Activated naive CD4-positive, alpha-beta T cell treated with anti-CD3 and anti-CD28 coated beads, Interleukin-2, amount 10 ng/mL, durations not matched to agents 7 days and 5 days (primary cell): ENCODE data around the gene TECPR1.
A peak's percentile ranks its signal among the peaks of the same experiment; 100 is the strongest.

Experiments used
- CTCF ChIA-PET: fragments of 350-600 bp; sonication (Branson Sonifier 250); formaldehyde crosslinking; loops from one replicate; lab custom pipeline; 2021; ENCODE audit warnings: antibody characterized with exemption; lab: Charles Lee
- DNase-seq: peaks from one replicate; pipeline ENCODE4 v3.0.0-alpha.2; 2020
- H3K27ac Mint-ChIP-seq: one replicate; pipeline ENCODE4 v1.8.0; 2021; ENCODE audit warnings: mild to moderate bottlenecking, moderate library complexity, mixed read lengths
- H3K27me3 Mint-ChIP-seq: one replicate; pipeline ENCODE4 v1.8.0; 2021; ENCODE audit warnings: mild to moderate bottlenecking, mixed read lengths
- H3K36me3 Mint-ChIP-seq: one replicate; pipeline ENCODE4 v1.8.0; 2021; ENCODE audit warnings: mixed read lengths
- H3K4me1 Mint-ChIP-seq: one replicate; pipeline ENCODE4 v1.8.0; 2021; ENCODE audit warnings: mixed read lengths
- H3K4me3 Mint-ChIP-seq: one replicate; pipeline ENCODE4 v1.8.0; 2021; ENCODE audit warnings: mild to moderate bottlenecking, moderate library complexity, mixed read lengths
- H3K9me3 Mint-ChIP-seq: one replicate; pipeline ENCODE4 v1.8.0; 2021; ENCODE audit warnings: mixed read lengths

The TECPR1 gene

DNA sequence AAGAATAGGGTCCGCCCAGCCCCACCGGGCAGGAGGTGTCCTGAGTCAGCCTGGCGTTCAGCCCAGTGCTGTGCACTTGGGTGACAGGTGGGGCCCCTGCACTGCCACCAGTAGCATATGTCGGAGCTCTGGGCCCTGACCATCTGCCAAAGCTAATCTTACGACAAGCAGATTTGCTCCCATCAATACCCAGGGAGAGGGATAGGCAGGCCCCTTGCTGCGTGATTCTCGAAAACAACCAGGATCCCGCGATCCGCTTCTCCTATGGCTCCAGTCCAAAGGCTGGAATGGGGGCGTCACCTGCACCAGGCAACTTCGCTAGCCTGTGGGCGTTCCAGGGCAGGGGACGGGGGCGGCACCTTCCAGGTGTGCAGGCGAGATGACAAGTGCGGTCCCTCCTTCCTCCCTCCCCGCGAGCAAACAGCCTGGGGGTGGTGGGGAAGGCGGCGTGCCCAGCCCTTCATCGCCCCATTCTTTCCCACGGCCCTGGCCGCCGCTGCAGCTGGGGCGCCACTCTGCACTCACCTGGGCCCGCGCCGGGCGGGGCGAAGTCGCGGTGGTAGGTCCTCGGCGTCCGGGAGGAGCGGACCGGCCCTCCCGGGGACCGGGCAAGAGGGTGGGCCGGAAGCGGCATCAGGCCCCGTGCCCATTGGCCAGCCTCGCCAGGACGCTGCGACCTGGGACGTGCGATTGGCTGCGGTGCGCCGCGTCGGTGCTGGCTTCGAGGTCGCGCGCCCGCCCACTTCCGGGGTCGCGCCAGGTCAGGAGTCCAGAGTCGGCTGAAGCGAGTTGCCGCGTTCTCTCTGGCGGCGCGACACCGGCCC, at the start of gene TECPR1:
TECPR1 (minus strand) TSS at position 632 of the 824 bp plus-strand sequence. CDS start 6,086 bp downstream, outside the sequence.
- Mint-ChIP-seq H3K9me3 (no peaks in the 10 kb centered on the region), H3K36me3 (peaks cover 48% of the 10 kb centered on the region), H3K4me1 (peaks cover 75% of the 10 kb centered on the region), H3K4me3 (peak within 1 kb of the TSS; percentile 94), H3K27ac (peak within 1 kb of the TSS; percentile 100), H3K27me3 (no peaks in the 10 kb centered on the region)
- peak; percentile 93 for DNase-seq
- CTCF ChIA-PET, result interaction anchor here (0.6 to 2.0 kb wide), 5 partner anchors 15 to 146 kb away, joined by 3 to 6 read pairs (median 3); no protein-coding TSS in a partner anchor

DNA sequence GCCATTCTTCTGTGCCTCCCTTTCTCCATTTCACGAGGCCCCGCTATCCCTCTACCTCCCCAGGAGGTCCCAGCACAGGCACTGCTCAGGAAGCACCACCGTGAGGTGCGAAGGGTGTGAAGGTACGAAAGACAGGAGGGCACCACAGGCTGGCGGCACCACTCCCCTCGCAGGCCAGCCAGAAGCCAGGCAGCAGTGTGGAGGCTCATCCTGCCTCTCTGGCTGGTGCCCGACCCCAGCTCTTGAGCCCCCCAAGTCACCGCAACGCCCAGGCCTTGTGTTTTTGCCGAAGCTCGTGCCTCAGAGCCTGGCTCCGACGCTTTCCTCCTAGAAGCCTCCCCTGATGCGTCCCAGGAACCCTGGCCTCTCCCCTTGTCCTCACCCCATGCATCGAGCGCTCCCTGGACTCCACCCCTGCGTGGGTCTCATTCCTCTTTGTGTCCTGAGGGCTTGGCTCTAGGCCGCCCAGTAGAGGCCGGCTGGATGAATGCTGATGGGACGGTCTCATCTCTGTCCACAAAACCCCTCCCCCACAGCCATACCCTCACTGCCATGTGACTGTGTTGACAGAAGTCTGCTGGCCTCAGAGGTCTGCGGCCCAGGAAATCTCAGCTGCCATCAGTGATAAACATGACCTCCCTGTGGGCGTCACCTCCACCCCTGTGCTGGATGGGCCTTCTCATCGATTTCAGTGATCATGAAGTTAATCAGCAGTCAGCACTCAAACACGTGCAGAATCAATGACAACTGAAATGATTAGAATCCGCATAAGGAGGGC, 48.8 kb upstream of the TECPR1 start:
- CTCF ChIA-PET, result no interaction called here
- no peak for DNase-seq
- Mint-ChIP-seq H3K27ac (no peak overlapping the region), H3K27me3 (no peaks in the 10 kb centered on the region), H3K9me3 (no peaks in the 10 kb centered on the region), H3K4me3 (no peak overlapping the region), H3K4me1 (no peaks in the 10 kb centered on the region), H3K36me3 (no peaks in the 10 kb centered on the region)

DNA sequence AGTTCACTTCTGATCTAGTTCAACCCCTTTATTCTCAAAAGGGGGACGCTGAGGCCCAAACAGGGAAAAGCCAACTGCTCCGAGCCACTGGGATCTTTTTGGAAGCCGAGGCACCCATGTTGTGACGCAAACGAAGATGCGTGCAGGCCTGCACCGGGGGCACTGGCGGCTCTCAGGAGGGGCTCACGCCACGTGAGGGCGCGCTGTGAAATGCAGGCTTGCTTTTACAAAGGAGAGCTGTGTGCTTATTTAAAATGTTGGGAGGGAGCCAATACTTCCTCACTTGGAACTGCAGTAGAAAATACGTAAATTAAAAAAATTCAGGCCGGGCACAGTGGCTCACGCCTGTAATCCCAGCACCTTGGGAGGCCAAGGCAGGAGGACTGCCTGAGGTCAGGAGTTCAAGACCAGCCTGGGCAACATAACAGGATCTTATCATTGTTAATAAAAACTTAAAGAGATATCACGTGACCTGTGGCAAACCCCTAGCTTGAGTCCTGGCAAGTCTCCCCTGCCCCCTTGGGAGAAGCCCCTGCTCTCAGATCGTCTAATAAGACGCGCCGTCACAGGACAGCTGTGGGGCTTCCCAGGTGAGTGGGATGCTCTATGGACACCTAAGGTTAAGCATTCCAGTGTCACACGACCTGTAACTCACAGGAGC, 45.7 kb upstream of the TECPR1 start:
- CTCF ChIA-PET, result no interaction called here
- DNase-seq, result no peak
- Mint-ChIP-seq H3K4me3 (no peak overlapping the region), H3K27me3 (no peaks in the 10 kb centered on the region), H3K4me1 (no peaks in the 10 kb centered on the region), H3K27ac (no peak overlapping the region), H3K36me3 (no peaks in the 10 kb centered on the region), H3K9me3 (no peaks in the 10 kb centered on the region)

DNA sequence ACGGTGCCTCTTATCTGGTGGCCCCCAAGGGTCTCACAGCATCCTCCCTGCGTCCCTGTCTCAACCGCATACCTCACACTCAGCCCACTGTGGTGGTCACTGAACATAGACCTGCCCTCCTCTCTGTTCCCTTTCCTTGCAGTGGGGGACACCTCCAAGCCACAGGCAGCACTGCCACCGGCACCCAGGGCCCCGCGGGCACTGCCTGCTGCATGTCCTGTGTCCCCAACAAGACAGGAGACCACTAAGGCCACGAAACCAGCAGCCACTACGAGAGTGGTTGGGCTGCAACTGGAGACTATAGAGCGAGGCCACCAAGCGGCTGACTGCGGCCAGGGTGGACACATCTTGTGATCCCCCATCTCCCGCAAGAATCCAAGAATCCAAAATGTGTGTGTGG, 44.8 kb upstream of the TECPR1 start:
- H3K36me3 Mint-ChIP-seq, result peaks cover 5% of the 10 kb centered on the region
- H3K27me3 Mint-ChIP-seq, result no peaks in the 10 kb centered on the region
- DNase-seq, result no peak
- H3K4me1 Mint-ChIP-seq, result no peaks in the 10 kb centered on the region
- no peaks in the 10 kb centered on the region for H3K9me3 Mint-ChIP-seq
- CTCF ChIA-PET, result no interaction called here
- no peak overlapping the region for H3K27ac Mint-ChIP-seq
- H3K4me3 Mint-ChIP-seq, result no peak overlapping the region

DNA sequence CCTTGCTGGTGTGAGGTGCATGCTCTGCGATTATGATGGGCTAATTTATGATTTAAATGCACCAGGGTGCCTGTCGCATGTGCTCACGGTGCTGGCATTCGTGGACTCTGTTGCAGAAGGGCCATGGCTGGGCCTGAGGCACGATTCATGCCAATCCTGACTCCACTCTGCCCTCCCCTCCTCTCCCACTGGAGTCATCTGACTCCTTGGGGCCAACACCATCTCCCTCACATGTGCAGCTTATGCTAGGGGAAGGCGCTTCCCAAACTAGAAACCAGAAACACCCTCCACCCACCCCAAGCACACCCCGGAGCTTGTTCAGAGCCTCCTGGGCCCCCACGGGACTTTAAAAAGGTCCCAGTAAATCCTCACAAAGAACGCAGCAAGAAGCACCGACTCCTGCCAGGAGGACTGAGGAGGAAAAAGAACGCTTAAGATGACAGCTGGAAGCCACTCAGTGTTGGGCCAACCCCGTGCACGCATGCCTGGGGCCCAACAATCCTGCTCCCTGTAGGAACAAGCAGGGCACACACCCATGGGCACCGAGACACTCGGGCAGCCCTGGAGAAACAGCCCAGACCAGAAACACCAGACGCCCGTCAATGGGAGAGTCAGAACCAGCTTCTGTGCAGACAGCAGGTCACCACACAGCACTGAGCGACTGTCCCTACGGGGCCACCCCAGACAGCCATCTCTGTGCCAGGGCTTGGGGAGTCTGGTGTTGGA, 43.6 kb upstream of the TECPR1 start:
- H3K36me3 Mint-ChIP-seq, result peaks cover 7% of the 10 kb centered on the region
- H3K9me3 Mint-ChIP-seq, result no peaks in the 10 kb centered on the region
- H3K4me1 Mint-ChIP-seq, result no peaks in the 10 kb centered on the region
- H3K4me3 Mint-ChIP-seq, result no peak overlapping the region
- CTCF ChIA-PET, result no interaction called here
- no peak for DNase-seq
- no peaks in the 10 kb centered on the region for H3K27me3 Mint-ChIP-seq
- H3K27ac Mint-ChIP-seq, result no peak overlapping the region

DNA sequence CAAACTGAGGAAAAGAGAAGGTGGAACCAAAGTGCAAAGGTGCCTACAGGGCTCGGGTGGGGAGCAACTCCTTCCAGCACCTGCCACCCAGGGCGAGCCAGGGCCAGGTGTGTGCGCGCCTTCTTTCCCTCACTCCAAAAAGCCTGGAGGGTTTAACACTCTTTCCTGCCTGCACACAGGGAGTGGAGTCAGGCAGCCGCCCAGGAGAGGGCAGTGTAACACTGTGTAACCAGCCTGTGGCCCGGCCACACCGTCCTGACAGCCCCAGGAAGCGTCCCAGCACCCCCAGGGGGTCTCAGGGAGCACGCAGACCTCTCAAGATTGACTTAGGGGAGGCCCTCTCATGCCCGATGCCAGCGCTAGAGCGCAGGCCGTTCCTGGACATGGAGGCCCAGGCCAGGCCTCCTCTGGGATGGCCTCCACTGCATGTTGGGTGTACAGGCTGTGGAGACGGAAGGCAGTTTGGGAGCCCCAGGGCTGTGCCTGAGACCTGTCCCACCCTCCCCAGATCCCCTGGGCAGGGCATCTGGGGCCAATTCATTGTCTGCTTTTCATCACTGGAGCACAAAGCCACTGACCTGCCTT, 42.9 kb upstream of the TECPR1 start:
- Mint-ChIP-seq H3K4me3 (no peak overlapping the region), H3K9me3 (no peaks in the 10 kb centered on the region), H3K27ac (no peak overlapping the region), H3K36me3 (peaks cover 7% of the 10 kb centered on the region), H3K4me1 (no peaks in the 10 kb centered on the region), H3K27me3 (no peaks in the 10 kb centered on the region)
- CTCF ChIA-PET, result interaction anchor here (0.7 to 1.2 kb wide), 3 partner anchors 11 to 451 kb away, joined by 3 to 4 read pairs (median 4); partner anchors contain the start of gene BAIAP2L1
- peak; percentile 51 for DNase-seq

DNA sequence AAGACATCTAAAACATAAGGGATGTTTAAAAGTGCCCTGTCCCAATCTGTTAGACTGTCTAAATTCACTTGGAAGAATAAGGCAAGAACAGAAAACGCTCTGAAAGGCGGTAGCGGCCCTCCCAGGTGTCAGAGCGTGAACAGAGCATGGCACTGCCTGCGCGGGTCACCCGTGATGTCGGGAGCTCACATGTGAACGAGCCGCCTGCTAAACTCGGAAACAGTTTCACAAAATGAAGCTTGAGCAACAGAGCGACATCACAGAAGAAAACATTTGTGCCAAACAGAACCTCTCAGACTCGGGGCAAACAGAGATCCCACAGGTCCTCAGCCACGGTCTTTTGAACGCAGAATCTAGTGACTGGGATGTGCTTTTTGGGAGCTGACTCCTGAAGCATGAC, 42.3 kb upstream of the TECPR1 start:
- CTCF ChIA-PET, result interaction anchor here (0.7 to 1.2 kb wide), 3 partner anchors 12 to 451 kb away, joined by 3 to 4 read pairs (median 4); partner anchors contain the start of gene BAIAP2L1
- no peak overlapping the region for H3K27ac Mint-ChIP-seq

DNA sequence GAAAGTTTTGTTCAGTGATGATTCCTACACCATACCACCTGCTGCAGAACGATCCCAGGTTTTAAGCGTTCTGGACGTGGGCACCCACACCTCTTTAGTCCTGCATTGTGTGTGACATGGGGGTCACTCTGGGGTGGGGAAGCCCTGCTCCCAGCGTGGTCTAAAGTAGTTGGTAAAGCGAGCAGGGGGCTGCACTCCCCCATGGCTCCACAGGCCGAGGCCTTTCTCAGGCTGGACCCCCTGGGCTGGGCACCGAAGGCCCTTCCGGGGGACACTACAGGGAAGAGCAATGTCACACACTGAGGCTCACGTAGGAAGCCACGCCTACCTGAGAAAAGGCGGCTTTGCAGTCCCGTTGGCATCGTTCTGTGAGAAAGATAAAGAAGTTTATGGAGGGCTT, 41.7 kb upstream of the TECPR1 start:
- H3K4me3 Mint-ChIP-seq, result no peak overlapping the region
- H3K9me3 Mint-ChIP-seq, result no peaks in the 10 kb centered on the region
- CTCF ChIA-PET, result interaction anchor here (1.2 kb wide), 1 partner anchor 452 kb away, joined by 4 read pairs; no protein-coding TSS in a partner anchor
- H3K36me3 Mint-ChIP-seq, result peaks cover 7% of the 10 kb centered on the region
- no peaks in the 10 kb centered on the region for H3K27me3 Mint-ChIP-seq
- H3K4me1 Mint-ChIP-seq, result no peaks in the 10 kb centered on the region
- no peak overlapping the region for H3K27ac Mint-ChIP-seq
- no peak for DNase-seq

More for the DNA sequence above, 42.3 kb upstream of the TECPR1 start:
- H3K4me1 Mint-ChIP-seq, result no peaks in the 10 kb centered on the region
- no peaks in the 10 kb centered on the region for H3K27me3 Mint-ChIP-seq
- DNase-seq, result no peak
- H3K9me3 Mint-ChIP-seq, result no peaks in the 10 kb centered on the region
- peaks cover 7% of the 10 kb centered on the region for H3K36me3 Mint-ChIP-seq
- H3K4me3 Mint-ChIP-seq, result no peak overlapping the region

GRCh38 chr7:98293265-98293664, 41.2 kb upstream of the TECPR1 start:
- CTCF ChIA-PET, result no interaction called here
- Mint-ChIP-seq H3K36me3 (peaks cover 8% of the 10 kb centered on the region), H3K4me1 (no peaks in the 10 kb centered on the region), H3K27me3 (no peaks in the 10 kb centered on the region), H3K27ac (no peak overlapping the region), H3K4me3 (no peak overlapping the region), H3K9me3 (no peaks in the 10 kb centered on the region)
- DNase-seq, result no peak

DNA sequence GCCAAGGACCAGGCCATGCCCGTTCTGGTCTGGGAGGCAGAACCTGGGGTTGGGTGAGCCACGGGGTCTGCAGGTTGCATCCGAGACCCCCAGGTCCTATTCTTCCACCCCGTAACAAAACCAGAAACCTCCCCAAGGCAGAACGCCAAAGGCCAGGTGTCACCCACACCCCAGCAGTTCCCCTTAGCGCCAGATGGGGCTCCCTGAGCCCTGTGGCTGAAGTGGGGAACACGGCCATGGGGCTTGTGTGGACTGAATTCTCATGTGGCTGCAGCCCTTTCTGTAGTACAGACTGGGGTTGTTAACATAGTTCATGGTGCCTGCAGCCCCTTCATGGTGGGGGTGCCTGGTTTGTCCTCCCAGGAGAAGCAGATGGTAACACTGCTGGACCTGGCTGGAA, 39.7 kb upstream of the TECPR1 start:
- Mint-ChIP-seq H3K4me1 (no peaks in the 10 kb centered on the region), H3K4me3 (no peak overlapping the region), H3K36me3 (peaks cover 8% of the 10 kb centered on the region), H3K9me3 (no peaks in the 10 kb centered on the region), H3K27ac (no peak overlapping the region), H3K27me3 (no peaks in the 10 kb centered on the region)
- no peak for DNase-seq
- CTCF ChIA-PET, result no interaction called here

DNA sequence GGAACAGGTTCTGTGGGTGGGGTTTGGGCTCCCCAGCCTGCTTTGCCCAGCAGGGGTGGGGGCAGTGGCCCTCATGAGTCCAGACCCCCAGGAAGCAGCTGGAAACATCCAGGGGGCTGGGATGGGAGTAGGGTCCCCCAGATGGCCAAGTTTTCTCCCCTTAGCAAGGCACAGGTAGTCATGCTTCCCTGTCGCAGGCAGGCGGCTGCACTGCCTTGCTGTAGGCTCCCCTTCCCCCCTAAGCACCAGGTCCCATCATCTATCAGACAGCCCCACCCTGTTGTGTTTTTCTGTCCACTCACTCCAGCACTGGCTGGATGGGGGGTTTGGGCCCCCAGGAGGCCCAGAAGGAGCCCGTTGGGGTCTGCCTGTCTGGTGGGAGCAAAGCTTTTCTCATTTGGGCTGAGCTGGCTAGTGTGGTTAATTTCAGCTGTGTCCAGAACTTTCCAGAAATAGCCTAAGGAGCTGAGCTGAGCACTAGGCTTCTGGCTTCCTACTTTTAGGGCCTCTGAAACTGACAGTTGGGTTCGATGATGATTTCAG, 37.4 kb upstream of the TECPR1 start:
- Mint-ChIP-seq H3K36me3 (peaks cover 9% of the 10 kb centered on the region), H3K4me3 (no peak overlapping the region), H3K4me1 (peaks cover 4% of the 10 kb centered on the region), H3K9me3 (no peaks in the 10 kb centered on the region), H3K27me3 (no peaks in the 10 kb centered on the region), H3K27ac (no peak overlapping the region)
- DNase-seq, result no peak
- CTCF ChIA-PET, result no interaction called here

- H3K4me3 Mint-ChIP-seq, result no peak overlapping the region
- H3K27me3 Mint-ChIP-seq, result no peaks in the 10 kb centered on the region
- H3K9me3 Mint-ChIP-seq, result no peaks in the 10 kb centered on the region
- H3K4me1 Mint-ChIP-seq, result peaks cover 14% of the 10 kb centered on the region
- H3K36me3 Mint-ChIP-seq, result peaks cover 10% of the 10 kb centered on the region
- CTCF ChIA-PET, result no interaction called here
- no peak overlapping the region for H3K27ac Mint-ChIP-seq
- DNase-seq, result no peak
Observed at GRCh38 chr7:98288064-98288823, 36.2 kb upstream of the TECPR1 start.
